ENCODE measurements around the gene PKD1. TPM values are rescaled to one million over a fixed set of nuclear protein-coding genes. Genes with fewer than 3 reads are reported as not detected.

The PKD1 gene
- total and polyA plus RNA-seq, 2 of the 13 experiments (the other 11 are each of a cell fraction or from before 2014, with no cell fraction given) = 22.1 to 23.0 TPM

DNA sequence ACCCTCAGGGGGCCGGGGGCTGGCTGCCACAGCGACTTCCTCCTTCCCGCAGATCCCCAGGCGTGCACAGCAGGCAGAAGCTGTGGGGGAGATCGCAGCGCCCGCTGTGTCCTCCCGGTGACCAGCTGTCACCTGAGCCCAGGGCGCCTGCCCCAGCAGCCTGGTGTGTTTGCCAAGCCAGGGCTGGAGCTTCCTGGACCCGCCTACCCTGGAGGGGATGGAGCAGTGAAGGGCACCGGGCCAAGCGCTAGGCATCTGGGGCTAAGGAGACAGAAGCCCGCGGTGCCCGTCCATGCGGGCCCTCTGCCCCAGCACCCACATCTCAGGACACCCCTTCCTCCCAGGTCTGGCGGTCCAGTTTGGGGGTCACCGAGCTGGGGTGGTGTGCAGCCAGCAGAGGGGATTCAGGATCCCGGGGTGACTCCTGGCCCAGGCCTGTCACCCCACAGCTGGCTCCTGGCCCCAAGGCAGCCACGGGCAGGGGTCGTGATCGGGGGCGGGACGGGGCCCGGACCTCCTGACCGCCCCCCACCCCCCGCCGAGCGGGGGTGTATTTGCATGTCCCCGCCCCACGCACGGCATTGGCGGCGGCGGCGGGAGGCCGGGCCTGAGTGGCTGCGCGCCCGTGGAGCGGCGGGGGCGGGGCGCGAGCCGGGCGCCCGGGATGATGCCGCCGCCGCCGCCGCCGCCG, 12.4 kb upstream of the PKD1 start, which contains the start of gene RAB26 (continued):
- TF ChIP-seq ATF5 (CRISPR knock-in tag; IDR thresholded peaks at IDR 0.05; ENCODE audit: low read depth) (no peak), CBX2 (IDR thresholded peaks at IDR 0.05; ENCODE audit: low read depth, low read length) (no peak), CBX2 (CRISPR knock-in tag; IDR thresholded peaks at IDR 0.05; ENCODE audit: low read depth) (no peak), ZNF746 (CRISPR knock-in tag; IDR thresholded peaks at IDR 0.05) (no peak), EEA1 (CRISPR knock-in tag; IDR thresholded peaks at IDR 0.05; ENCODE audit: borderline replicate concordance) (no peak), SAFB2 (CRISPR knock-in tag; IDR thresholded peaks at IDR 0.05; ENCODE audit: borderline replicate concordance, low read depth) (no peak), PLRG1 (conservative IDR thresholded peaks at IDR 0.05) (no peak), ZBTB38 (CRISPR knock-in tag; IDR thresholded peaks at IDR 0.05) (peak; percentile 56; the same call in 1 of the 2 replicates), PRDM10 (CRISPR knock-in tag; IDR thresholded peaks at IDR 0.05; ENCODE audit: low read depth) (peak; percentile 76; the same call in 1 of the 2 replicates), SRY (CRISPR knock-in tag; IDR thresholded peaks at IDR 0.05) (no peak), ZFP82 (CRISPR knock-in tag; IDR thresholded peaks at IDR 0.05; ENCODE audit: borderline replicate concordance) (no peak), SALL1 (CRISPR knock-in tag; IDR thresholded peaks at IDR 0.05) (peak; percentile 46; the same call in 1 of the 2 replicates), GFI1 (CRISPR knock-in tag; IDR thresholded peaks at IDR 0.05; ENCODE audit: borderline replicate concordance) (no peak)
- TF ChIP-seq, protein P1, sequence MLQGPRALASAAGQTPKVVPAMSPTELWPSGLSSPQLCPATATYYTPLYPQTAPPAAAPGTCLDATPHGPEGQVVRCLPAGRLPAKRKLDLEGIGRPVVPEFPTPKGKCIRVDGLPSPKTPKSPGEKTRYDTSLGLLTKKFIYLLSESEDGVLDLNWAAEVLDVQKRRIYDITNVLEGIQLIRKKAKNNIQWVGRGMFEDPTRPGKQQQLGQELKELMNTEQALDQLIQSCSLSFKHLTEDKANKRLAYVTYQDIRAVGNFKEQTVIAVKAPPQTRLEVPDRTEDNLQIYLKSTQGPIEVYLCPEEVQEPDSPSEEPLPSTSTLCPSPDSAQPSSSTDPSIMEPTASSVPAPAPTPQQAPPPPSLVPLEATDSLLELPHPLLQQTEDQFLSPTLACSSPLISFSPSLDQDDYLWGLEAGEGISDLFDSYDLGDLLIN (CRISPR knock-in tag; IDR thresholded peaks at IDR 0.05; ENCODE audit: borderline replicate concordance) = no peak
- TF ChIP-seq, protein P2, sequence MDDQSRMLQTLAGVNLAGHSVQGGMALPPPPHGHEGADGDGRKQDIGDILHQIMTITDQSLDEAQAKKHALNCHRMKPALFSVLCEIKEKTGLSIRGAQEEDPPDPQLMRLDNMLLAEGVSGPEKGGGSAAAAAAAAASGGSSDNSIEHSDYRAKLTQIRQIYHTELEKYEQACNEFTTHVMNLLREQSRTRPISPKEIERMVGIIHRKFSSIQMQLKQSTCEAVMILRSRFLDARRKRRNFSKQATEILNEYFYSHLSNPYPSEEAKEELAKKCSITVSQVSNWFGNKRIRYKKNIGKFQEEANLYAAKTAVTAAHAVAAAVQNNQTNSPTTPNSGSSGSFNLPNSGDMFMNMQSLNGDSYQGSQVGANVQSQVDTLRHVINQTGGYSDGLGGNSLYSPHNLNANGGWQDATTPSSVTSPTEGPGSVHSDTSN (CRISPR knock-in tag; IDR thresholded peaks at IDR 0.05; ENCODE audit: borderline replicate concordance) = no peak
- TF ChIP-seq, protein P3, sequence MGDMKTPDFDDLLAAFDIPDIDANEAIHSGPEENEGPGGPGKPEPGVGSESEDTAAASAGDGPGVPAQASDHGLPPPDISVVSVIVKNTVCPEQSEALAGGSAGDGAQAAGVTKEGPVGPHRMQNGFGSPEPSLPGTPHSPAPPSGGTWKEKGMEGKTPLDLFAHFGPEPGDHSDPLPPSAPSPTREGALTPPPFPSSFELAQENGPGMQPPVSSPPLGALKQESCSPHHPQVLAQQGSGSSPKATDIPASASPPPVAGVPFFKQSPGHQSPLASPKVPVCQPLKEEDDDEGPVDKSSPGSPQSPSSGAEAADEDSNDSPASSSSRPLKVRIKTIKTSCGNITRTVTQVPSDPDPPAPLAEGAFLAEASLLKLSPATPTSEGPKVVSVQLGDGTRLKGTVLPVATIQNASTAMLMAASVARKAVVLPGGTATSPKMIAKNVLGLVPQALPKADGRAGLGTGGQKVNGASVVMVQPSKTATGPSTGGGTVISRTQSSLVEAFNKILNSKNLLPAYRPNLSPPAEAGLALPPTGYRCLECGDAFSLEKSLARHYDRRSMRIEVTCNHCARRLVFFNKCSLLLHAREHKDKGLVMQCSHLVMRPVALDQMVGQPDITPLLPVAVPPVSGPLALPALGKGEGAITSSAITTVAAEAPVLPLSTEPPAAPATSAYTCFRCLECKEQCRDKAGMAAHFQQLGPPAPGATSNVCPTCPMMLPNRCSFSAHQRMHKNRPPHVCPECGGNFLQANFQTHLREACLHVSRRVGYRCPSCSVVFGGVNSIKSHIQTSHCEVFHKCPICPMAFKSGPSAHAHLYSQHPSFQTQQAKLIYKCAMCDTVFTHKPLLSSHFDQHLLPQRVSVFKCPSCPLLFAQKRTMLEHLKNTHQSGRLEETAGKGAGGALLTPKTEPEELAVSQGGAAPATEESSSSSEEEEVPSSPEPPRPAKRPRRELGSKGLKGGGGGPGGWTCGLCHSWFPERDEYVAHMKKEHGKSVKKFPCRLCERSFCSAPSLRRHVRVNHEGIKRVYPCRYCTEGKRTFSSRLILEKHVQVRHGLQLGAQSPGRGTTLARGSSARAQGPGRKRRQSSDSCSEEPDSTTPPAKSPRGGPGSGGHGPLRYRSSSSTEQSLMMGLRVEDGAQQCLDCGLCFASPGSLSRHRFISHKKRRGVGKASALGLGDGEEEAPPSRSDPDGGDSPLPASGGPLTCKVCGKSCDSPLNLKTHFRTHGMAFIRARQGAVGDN (CRISPR knock-in tag; IDR thresholded peaks at IDR 0.05) = peak; percentile 63
